GM18867 (cell line): Measurements from ENCODE around the gene DNAJC22.
"Not testable (repeated sequence)": the region's sequence is repeated elsewhere in the genome, so short reads cannot be mapped to it uniquely, and the experiment has no call there.

Source experiments
- ATAC-seq: cut with Tn5 transposase; IDR thresholded peaks from one replicate; pipeline ENCODE4 v1.9.1; 2021; ENCODE audit warnings: mild to moderate bottlenecking, moderate library complexity; ENCODE audit not compliant: unreplicated experiment

DNAJC22 gene

DNA sequence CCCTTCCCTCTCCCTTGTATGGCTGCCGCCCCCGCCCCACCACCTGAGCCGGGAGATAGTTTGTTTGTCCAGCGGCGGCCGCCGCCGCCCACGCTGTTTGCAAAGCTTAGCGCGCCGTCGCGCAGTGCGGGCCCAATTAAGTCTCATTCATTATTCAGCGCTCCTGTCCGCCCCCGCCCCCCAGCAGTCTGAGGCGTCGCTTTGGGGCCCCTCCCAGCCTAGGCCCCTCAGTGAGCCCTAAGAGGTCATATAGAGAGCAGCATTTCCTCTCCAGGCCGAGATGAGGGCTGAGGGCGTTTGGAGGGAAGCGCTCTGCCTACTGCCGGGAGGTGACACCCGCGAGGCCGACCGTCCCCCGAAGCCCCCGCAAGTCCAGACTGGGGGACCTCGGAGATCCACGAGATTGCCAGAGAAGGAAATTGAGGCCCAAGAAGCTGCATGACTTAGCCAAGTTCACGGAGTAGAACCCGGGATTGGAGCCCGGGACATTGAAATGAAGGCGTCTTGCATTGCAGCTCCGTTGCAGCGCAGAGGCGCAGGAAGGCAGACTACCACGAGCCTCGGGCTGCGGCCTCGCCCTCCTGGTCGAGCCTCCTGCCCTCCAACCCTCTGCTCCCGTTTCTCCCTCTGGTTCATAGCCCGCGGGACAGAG is at the start of gene DNAJC22:
DNAJC22 (plus strand) TSS at position 230 of the 652 bp plus-strand sequence. CDS start 1,985 bp downstream, outside the sequence.
- ATAC-seq = no peak

- ATAC-seq = no peak
Measured at GRCh38 chr12:49297695-49298060, 49.0 kb upstream of the DNAJC22 start.

- no peak for ATAC-seq
Measured at GRCh38 chr12:49298160-49298559, 48.5 kb upstream of the DNAJC22 start.

DNA sequence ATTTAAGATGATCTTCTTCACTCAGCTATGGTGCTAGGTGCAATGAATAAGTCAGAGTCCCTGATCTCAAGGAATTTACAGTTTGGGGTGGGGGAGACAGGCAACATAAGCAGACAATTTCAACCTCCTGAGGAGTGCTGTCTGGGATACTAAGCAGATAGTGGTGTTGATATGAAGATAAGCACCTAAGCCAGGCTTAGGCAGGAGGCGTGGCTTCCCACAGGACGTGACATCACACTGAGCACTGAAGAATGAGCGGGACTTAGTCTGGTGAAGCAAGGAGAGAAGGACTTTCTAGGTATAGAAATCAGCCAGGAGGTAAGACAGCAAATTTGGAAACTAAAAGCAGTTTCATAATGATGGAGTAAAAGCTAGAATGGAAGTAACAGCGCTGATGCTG is 44.9 kb upstream of the DNAJC22 start:
- no peak for ATAC-seq

- no peak for ATAC-seq
Measured at GRCh38 chr12:49304161-49304560, 42.5 kb upstream of the DNAJC22 start.

GRCh38 chr12:49305762-49306510 is 40.8 kb upstream of the DNAJC22 start:
- ATAC-seq = no peak

- no peak for ATAC-seq
Measured at GRCh38 chr12:49309386-49309785, 37.3 kb upstream of the DNAJC22 start.

GRCh38 chr12:49310451-49311000 is 36.2 kb upstream of the DNAJC22 start:
- ATAC-seq = not testable (repeated sequence)

DNA sequence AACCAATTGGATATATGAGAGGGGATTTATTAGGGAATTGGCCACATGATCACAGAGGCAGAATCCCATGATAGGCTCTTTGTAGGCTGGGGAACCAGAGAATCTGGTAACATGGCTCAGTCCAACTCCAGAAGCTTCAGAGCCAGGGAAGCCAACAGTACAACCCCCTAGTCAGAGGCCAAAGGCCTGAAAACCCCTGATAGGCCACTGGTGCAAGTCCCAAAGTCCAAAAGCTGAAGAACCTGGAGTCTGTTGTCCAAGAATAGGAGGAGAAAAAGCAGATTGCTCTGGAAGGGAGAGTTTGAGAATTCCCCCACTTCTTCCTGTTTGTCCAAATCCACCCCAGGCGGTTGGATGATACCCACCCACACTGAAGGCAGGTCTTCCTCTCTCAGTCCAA is 31.9 kb upstream of the DNAJC22 start:
- ATAC-seq = no peak

GRCh38 chr12:49317118-49317517 is 29.6 kb upstream of the DNAJC22 start:
- ATAC-seq = not testable (repeated sequence)

- not testable (repeated sequence) for ATAC-seq
Measured at GRCh38 chr12:49320411-49321103, 26.1 kb upstream of the DNAJC22 start.

DNA sequence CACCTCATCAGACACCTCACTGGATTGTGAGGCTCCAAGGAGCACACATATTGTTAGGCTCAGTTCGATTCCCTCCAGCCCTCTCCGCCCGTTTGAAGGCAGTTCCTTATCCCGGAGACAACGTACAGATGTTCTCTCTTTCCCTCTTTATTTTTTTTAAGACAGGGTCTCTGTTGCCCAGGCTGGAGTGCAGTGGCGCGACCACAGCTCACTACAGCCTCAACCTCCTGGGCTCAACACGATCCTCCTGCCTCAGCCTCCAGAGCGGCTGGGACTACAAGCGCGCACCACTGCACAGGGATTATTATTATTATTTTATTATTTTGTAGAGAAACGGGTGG is 24.4 kb upstream of the DNAJC22 start:
- ATAC-seq = no peak

DNA sequence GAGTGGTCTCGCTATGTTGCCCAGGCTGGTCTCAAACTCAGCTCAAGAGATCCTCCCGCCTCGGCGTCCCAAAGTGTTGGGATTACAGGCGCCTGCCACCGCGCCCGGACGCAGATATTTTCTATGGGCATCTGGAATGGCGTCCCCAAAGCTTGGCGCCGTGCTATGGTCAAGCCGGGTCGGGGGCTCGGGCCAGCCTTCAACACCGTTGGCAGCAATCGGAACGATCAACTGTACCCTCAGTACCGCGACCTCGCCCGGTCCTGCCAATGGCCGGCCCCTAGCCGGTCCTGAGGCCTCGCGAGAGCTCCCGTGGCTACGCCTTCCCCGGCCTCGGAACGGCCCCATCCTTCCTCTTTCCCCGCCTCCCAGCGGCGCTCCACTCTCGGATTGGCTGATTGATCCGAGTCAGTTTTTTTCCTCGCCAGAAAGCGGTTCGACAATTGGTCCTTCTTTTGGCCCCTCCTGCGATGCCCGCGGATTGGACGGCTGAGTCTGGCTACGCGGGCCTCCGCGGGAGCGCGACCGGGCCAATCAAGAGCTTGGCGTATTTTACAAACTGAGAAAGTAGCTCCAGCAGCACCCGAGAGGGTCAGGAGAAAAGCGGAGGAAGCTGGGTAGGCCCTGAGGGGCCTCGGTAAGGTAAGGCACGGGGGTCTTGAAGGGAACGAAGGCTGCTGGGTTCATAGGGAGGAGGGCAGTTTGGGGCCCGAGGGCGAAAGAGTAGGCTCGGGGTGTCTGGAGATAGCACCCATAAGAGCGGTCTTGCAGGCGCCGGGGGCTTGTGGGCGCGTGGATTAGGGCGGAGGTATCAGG is 23.8 kb upstream of the DNAJC22 start, which contains the start of gene TROAP:
TROAP (plus strand) TSS at position 548 of the 816 bp plus-strand sequence. CDS start 354 bp downstream, outside the sequence.
- peak; percentile 97 for ATAC-seq

DNA sequence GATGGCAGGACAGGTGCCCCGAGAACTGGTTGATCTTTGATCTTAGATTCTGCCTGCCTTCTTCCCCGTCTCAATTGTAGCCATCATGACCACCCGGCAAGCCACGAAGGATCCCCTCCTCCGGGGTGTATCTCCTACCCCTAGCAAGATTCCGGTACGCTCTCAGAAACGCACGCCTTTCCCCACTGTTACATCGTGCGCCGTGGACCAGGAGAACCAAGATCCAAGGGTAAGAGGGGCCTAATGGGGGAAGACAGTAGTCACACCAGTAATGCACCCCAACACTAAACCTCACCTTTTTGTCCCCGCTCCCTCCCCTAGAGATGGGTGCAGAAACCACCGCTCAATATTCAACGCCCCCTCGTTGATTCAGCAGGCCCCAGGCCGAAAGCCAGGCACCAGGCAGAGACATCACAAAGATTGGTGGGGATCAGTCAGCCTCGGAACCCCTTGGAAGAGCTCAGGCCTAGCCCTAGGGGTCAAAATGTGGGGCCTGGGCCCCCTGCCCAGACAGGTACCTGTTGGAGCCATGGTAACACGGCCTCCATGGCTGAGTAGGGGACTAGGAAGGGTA is 23.1 kb upstream of the DNAJC22 start:
- ATAC-seq = no peak

- no peak for ATAC-seq
Measured at GRCh38 chr12:49325606-49326005, 21.1 kb upstream of the DNAJC22 start.

GRCh38 chr12:49327368-49327767 is 19.3 kb upstream of the DNAJC22 start:
- ATAC-seq = no peak

GRCh38 chr12:49327887-49328286 is 18.8 kb upstream of the DNAJC22 start:
- no peak for ATAC-seq

DNA sequence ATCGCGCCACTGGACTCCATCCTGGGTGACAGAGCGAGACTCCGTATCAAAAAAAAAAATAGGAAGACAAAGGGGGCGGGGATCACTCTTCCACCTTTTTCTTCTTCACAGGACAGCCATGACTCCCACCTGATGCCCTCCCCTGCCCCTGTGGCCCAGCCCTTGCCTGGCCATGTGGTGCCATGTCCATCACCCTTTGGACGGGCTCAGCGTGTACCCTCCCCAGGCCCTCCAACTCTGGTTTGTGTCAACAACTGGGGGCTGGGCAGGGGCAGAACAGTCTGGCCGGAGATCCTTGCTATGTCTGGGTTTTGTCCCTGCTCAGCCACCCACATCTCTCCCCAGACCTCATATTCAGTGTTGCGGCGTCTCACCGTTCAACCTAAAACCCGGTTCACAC is 17.9 kb upstream of the DNAJC22 start:
- ATAC-seq = no peak

- ATAC-seq = no peak
Measured at GRCh38 chr12:49330032-49330619, 16.6 kb upstream of the DNAJC22 start.
